Trophoblast cell (in vitro differentiated cells and primary cell): ENCODE data around the gene DSTYK.

Source experiments
- DNase-seq, 2 donors: peaks; one replicate each; pipeline ENCODE4 v3.0.0-alpha.2; 2016
- H2AFZ ChIP-seq: 2 replicates; pipeline ENCODE4 v1.6.1; 2013; ENCODE audit warnings: low read length, moderate library complexity, mild to moderate bottlenecking; ENCODE audit not compliant: insufficient read depth, poor library complexity
- H2AK5ac ChIP-seq: 2 replicates; pipeline ENCODE4 v1.6.1; 2013; ENCODE audit warnings: mild to moderate bottlenecking, low read length
- H2BK120ac ChIP-seq: 2 replicates; pipeline ENCODE4 v1.6.1; 2013; ENCODE audit warnings: low read length, mild to moderate bottlenecking, moderate library complexity; ENCODE audit not compliant: insufficient read depth, poor library complexity
- H2BK12ac ChIP-seq: 2 replicates; pipeline ENCODE4 v1.6.1; 2013; ENCODE audit warnings: mild to moderate bottlenecking, low read length, moderate library complexity
- H2BK5ac ChIP-seq: 2 replicates; pipeline ENCODE4 v1.6.1; 2013; ENCODE audit warnings: low read length, low read depth, moderate library complexity, mild to moderate bottlenecking; ENCODE audit not compliant: poor library complexity
- H3K14ac ChIP-seq: 2 replicates; pipeline ENCODE4 v1.6.1; 2013; ENCODE audit warnings: mild to moderate bottlenecking, low read length
- H3K18ac ChIP-seq: 2 replicates; pipeline ENCODE4 v1.6.1; 2013; ENCODE audit warnings: mild to moderate bottlenecking, low read length
- H3K23ac ChIP-seq: 2 replicates; pipeline ENCODE4 v1.6.1; 2013; ENCODE audit warnings: low read length
- H3K27ac ChIP-seq: 2 replicates; pipeline ENCODE4 v1.5.1; 2013; ENCODE audit warnings: low read depth, mild to moderate bottlenecking, inconsistent platforms, low read length, moderate library complexity
- H3K27me3 ChIP-seq: 2 replicates; pipeline ENCODE4 v1.6.1; 2013; ENCODE audit warnings: inconsistent platforms, mild to moderate bottlenecking, low read length, moderate library complexity; ENCODE audit not compliant: insufficient read depth
- H3K36me3 ChIP-seq, 2 experiments: 1 replicate in 1 of 2; 2 replicates in 1 of 2; pipeline ENCODE4 v1.6.1; 2013; ENCODE audit warnings: low read length in 2 of 2, mild to moderate bottlenecking in 2 of 2, moderate library complexity in 1 of 2; ENCODE audit not compliant: insufficient read depth in 2 of 2, control insufficient read depth in 1 of 2
- H3K4ac ChIP-seq: 2 replicates; pipeline ENCODE4 v1.6.1; 2013; ENCODE audit warnings: low read depth, mild to moderate bottlenecking, low read length, moderate library complexity
- H3K4me1 ChIP-seq, 2 experiments: 1 replicate in 1 of 2; 2 replicates in 1 of 2; pipeline ENCODE4 v1.6.1; 2013; ENCODE audit warnings: low read length in 2 of 2, mild to moderate bottlenecking in 2 of 2, moderate library complexity in 1 of 2; ENCODE audit not compliant: insufficient read depth in 2 of 2, control insufficient read depth in 1 of 2
- H3K4me2 ChIP-seq: 2 replicates; pipeline ENCODE4 v1.6.1; 2013; ENCODE audit warnings: inconsistent platforms, mild to moderate bottlenecking, low read length, moderate library complexity
- H3K4me3 ChIP-seq: 2 replicates; pipeline ENCODE4 v1.5.1; 2013; ENCODE audit warnings: mild to moderate bottlenecking, low read depth, low read length, inconsistent platforms
- H3K79me1 ChIP-seq: one replicate; pipeline ENCODE4 v1.6.1; 2013; ENCODE audit warnings: low read length
- H3K79me2 ChIP-seq: 2 replicates; pipeline ENCODE4 v1.6.1; 2013; ENCODE audit warnings: low read length, mild to moderate bottlenecking; ENCODE audit not compliant: control insufficient read depth, insufficient read depth, poor library complexity
- H3K9ac ChIP-seq: 2 replicates; pipeline ENCODE4 v1.6.1; 2013; ENCODE audit warnings: mild to moderate bottlenecking, low read length
- H3K9me3 ChIP-seq: 2 replicates; pipeline ENCODE4 v1.6.1; 2013; ENCODE audit warnings: low read depth, mild to moderate bottlenecking, control low read depth, inconsistent platforms, low read length; ENCODE audit not compliant: insufficient read depth
- H4K12ac ChIP-seq: 2 replicates; pipeline ENCODE4 v1.6.1; 2013; ENCODE audit warnings: low read depth, mild to moderate bottlenecking, low read length, moderate library complexity
- H4K8ac ChIP-seq: 2 replicates; pipeline ENCODE4 v1.6.1; 2013; ENCODE audit warnings: low read depth, mild to moderate bottlenecking, low read length, moderate library complexity
- H4K91ac ChIP-seq: one replicate; pipeline ENCODE4 v1.6.1; 2013; ENCODE audit warnings: low read depth, mild to moderate bottlenecking, low read length, moderate library complexity
- WGBS: extraction: QIAGEN DNeasy Blood & Tissue Kit; methylation state at CpG from one replicate; pipeline ENCODE4 v1.1.7; 2013; ENCODE audit warnings: missing lambda C conversion rate; ENCODE audit not compliant: insufficient read length, insufficient coverage; ENCODE audit errors: extremely low coverage; 5-methylcytosine and 5-hydroxymethylcytosine counted together

DSTYK gene

GRCh38 chr1:205118752-205119151 lies 92.8 kb downstream of the DSTYK start:
- Histone ChIP-seq H2BK5ac (no peak overlapping the region), H4K12ac (no peak overlapping the region), H3K4me2 (no peak overlapping the region), H4K91ac (no peak overlapping the region), H2AFZ (no peak overlapping the region), H3K4ac (no peak overlapping the region), H4K8ac (no peak overlapping the region), H3K36me3 (peaks cover 7% of the 10 kb centered on the region in 2 experiments), H3K18ac (no peak overlapping the region), H3K4me3 (no peak overlapping the region), H2BK120ac (no peak overlapping the region), H3K4me1 (peaks cover 2 to 6% of the 10 kb centered on the region in 2 experiments), H3K9me3 (no peaks in the 10 kb centered on the region), H3K27me3 (no peaks in the 10 kb centered on the region), H3K27ac (no peak overlapping the region), H3K14ac (no peak overlapping the region), H2AK5ac (no peak overlapping the region), H3K79me1 (peaks cover 3% of the 10 kb centered on the region), H3K79me2 (peaks cover 8% of the 10 kb centered on the region), H3K23ac (no peak overlapping the region), H2BK12ac (no peak overlapping the region), H3K9ac (no peak overlapping the region)
- WGBS: no CpG with 5 or more reads among the region's 2 CpGs
- DNase-seq: no peak

GRCh38 chr1:205111354-205111753 lies 100.1 kb downstream of the DSTYK start:
- Histone ChIP-seq H3K36me3 (peaks cover 8 to 12% of the 10 kb centered on the region in 2 experiments), H3K4me1 (no peaks in the 10 kb centered on the region), H2BK5ac (no peak overlapping the region), H3K14ac (no peak overlapping the region), H3K18ac (no peak overlapping the region), H4K91ac (no peak overlapping the region), H3K79me1 (no peaks in the 10 kb centered on the region), H2AK5ac (no peak overlapping the region), H2BK12ac (no peak overlapping the region), H2AFZ (no peak overlapping the region), H3K4me2 (no peak overlapping the region), H3K9me3 (no peaks in the 10 kb centered on the region), H3K23ac (no peak overlapping the region), H3K9ac (no peak overlapping the region), H3K4me3 (no peak overlapping the region), H4K12ac (no peak overlapping the region), H3K27me3 (no peaks in the 10 kb centered on the region), H3K27ac (no peak overlapping the region), H3K4ac (no peak overlapping the region), H2BK120ac (no peak overlapping the region), H3K79me2 (no peaks in the 10 kb centered on the region), H4K8ac (no peak overlapping the region)
- DNase-seq: no peak

- no peak for DNase-seq
- Histone ChIP-seq H3K4me3 (no peak overlapping the region), H4K12ac (no peak overlapping the region), H2AK5ac (no peak overlapping the region), H3K27me3 (no peaks in the 10 kb centered on the region), H3K14ac (no peak overlapping the region), H3K18ac (no peak overlapping the region), H2BK12ac (no peak overlapping the region), H3K4me2 (no peak overlapping the region), H4K8ac (no peak overlapping the region), H3K23ac (no peak overlapping the region), H3K79me1 (no peaks in the 10 kb centered on the region), H3K79me2 (no peaks in the 10 kb centered on the region), H3K9ac (no peak overlapping the region), H4K91ac (no peak overlapping the region), H3K4ac (no peak overlapping the region), H2AFZ (no peak overlapping the region), H3K27ac (no peak overlapping the region), H3K9me3 (no peaks in the 10 kb centered on the region), H3K4me1 (no peaks in the 10 kb centered on the region), H2BK120ac (no peak overlapping the region), H2BK5ac (no peak overlapping the region), H3K36me3 (peaks cover 10 to 20% of the 10 kb centered on the region in 2 experiments)
- WGBS: no CpG with 5 or more reads among the region's 5 CpGs
Observed at GRCh38 chr1:205109711-205110110, 101.8 kb downstream of the DSTYK start.

GRCh38 chr1:205109269-205109668 lies 102.2 kb downstream of the DSTYK start:
- no peak overlapping the region for H4K91ac ChIP-seq
- no peak overlapping the region for H3K14ac ChIP-seq
- H3K9me3 ChIP-seq: no peaks in the 10 kb centered on the region
- H3K4me1 ChIP-seq: no peaks in the 10 kb centered on the region
- no peak for DNase-seq
- no peaks in the 10 kb centered on the region for H3K79me1 ChIP-seq
- no peak overlapping the region for H3K23ac ChIP-seq
- H2BK5ac ChIP-seq: no peak overlapping the region
- no peak overlapping the region for H3K4ac ChIP-seq
- H2BK12ac ChIP-seq: no peak overlapping the region
- H3K79me2 ChIP-seq: no peaks in the 10 kb centered on the region
- H2AK5ac ChIP-seq: no peak overlapping the region
- H4K8ac ChIP-seq: no peak overlapping the region
- no peak overlapping the region for H2BK120ac ChIP-seq
- no peak overlapping the region for H3K9ac ChIP-seq
- no peak overlapping the region for H3K4me3 ChIP-seq
- no peaks in the 10 kb centered on the region for H3K27me3 ChIP-seq
- no peak overlapping the region for H2AFZ ChIP-seq
- no CpG with 5 or more reads among the region's 1 CpG for WGBS
- no peak overlapping the region for H3K18ac ChIP-seq
- H3K36me3 ChIP-seq: peaks cover 14 to 23% of the 10 kb centered on the region in 2 experiments
- no peak overlapping the region for H3K27ac ChIP-seq
- no peak overlapping the region for H4K12ac ChIP-seq
- H3K4me2 ChIP-seq: no peak overlapping the region
